HCT116 (cell line): ENCODE data around the gene CDH23. TPM values are rescaled to one million over a fixed set of nuclear protein-coding genes. Genes with fewer than 3 reads are reported as not detected.

Experiments
- ATAC-seq: fragments of 200-7000 bp; cut with Tn5 transposase; 2 replicates; pipeline ENCODE4 v1.9.1; 2020; ENCODE audit warnings: mild to moderate bottlenecking, moderate library complexity
- BruUV-seq: library from RNA; stranded (reverse); fragments of 400-500 nt; replicated peaks from 2 replicates; lab custom pipeline; 2021; lab: Mats Ljungman, UMichigan
- CTCF ChIA-PET: fragments of 300-600 bp; sonication (Branson Sonifier 250); formaldehyde crosslinking; loops from one replicate; lab custom pipeline; 2021; ENCODE audit warnings: antibody characterized with exemption; lab: Charles Lee
- POLR2A ChIA-PET: fragments of 300-600, 350-600 bp; sonication (Branson Sonifier 250); formaldehyde crosslinking; loops from one replicate; lab custom pipeline; 2021; ENCODE audit warnings: antibody characterized with exemption; lab: Charles Lee
- RAD21 ChIA-PET, 2 experiments: fragments of 300-600 bp; sonication (Branson Sonifier 250); formaldehyde crosslinking; loops; one replicate each; lab custom pipeline; 2023; ENCODE audit warnings: low total read pairs in 2 of 2; ENCODE audit not compliant: uncharacterized antibody in 2 of 2, unreplicated experiment in 2 of 2, low non-redundant PET in 1 of 2; lab: Charles Lee
- DNase-seq: peaks from one replicate; pipeline ENCODE4 v3.0.0-alpha.2; 2010; ENCODE audit warnings: low read depth, low spot score
- H2AFZ ChIP-seq: fragments of 200-600 bp; shearing (Covaris generic), sonication (generic); 2 replicates; pipeline ENCODE4 v1.6.1; 2017; ENCODE audit warnings: low read depth, mixed run types, mixed read lengths, antibody characterized with exemption, low read length; ENCODE audit not compliant: poor library complexity, severe bottlenecking
- H3K27ac ChIP-seq: 2 replicates; pipeline ENCODE4 v1.5.1; 2012; ENCODE audit warnings: low read depth, low read length
- H3K27me3 ChIP-seq: fragments of 200-600 bp; sonication (generic); 2 replicates; pipeline ENCODE4 v1.6.1; 2016; ENCODE audit warnings: mixed run types, low read length, mixed read lengths; ENCODE audit not compliant: insufficient read depth
- H3K36me3 ChIP-seq, 2 experiments: fragments of 200-500 bp in 1 of 2; fragments of 200-600 bp in 1 of 2; sonication (Bioruptor generic) in 1 of 2; sonication (generic) in 1 of 2; 2 replicates each; pipeline versions ENCODE4 v1.5.1 to v1.6.1; 2014 to 2016; ENCODE audit warnings: low read length in 2 of 2, inconsistent platforms in 1 of 2, mixed read lengths in 1 of 2, mixed run types in 1 of 2; ENCODE audit not compliant: insufficient read depth in 2 of 2, control insufficient read depth in 1 of 2
- H3K4me1 ChIP-seq, 2 experiments: fragments of 200-600 bp in 1 of 2; sonication (generic) in 1 of 2; 2 replicates each; pipeline versions ENCODE4 v1.5.1 to v1.6.1; 2012 to 2017; ENCODE audit warnings: low read length in 2 of 2, inconsistent platforms in 1 of 2, mild to moderate bottlenecking in 1 of 2, mixed read lengths in 1 of 2, mixed run types in 1 of 2, moderate library complexity in 1 of 2; ENCODE audit not compliant: insufficient read depth in 2 of 2, control insufficient read depth in 1 of 2
- H3K4me2 ChIP-seq: fragments of 200-600 bp; sonication (generic); 2 replicates; pipeline ENCODE4 v1.6.1; 2017; ENCODE audit warnings: mixed run types, low read length, mixed read lengths
- H3K4me3 ChIP-seq, 2 experiments: fragments of 200-600 bp in 1 of 2; sonication (generic) in 1 of 2; replicated peaks in 1 of 2; 2 replicates each; pipeline ENCODE4 v1.5.1; 2011 to 2016; ENCODE audit warnings: low read length in 2 of 2, control low read depth in 1 of 2, low read depth in 1 of 2, mild to moderate bottlenecking in 1 of 2, mixed read lengths in 1 of 2, mixed run types in 1 of 2
- H3K79me2 ChIP-seq: fragments of 200-600 bp; sonication (generic); 2 replicates; pipeline ENCODE4 v1.6.1; 2017; ENCODE audit warnings: mild to moderate bottlenecking, mixed run types, low read length, moderate library complexity, mixed read lengths; ENCODE audit not compliant: insufficient read depth
- H3K9ac ChIP-seq: fragments of 200-600 bp; sonication (generic); 2 replicates; pipeline ENCODE4 v1.6.1; 2016; ENCODE audit warnings: low read length, mixed read lengths
- H3K9me2 ChIP-seq: fragments of 200-600 bp; sonication (generic), shearing (Covaris generic); 2 replicates; pipeline ENCODE4 v1.6.1; 2017; ENCODE audit warnings: mixed run types, mild to moderate bottlenecking, moderate library complexity; ENCODE audit not compliant: insufficient read depth
- H3K9me3 ChIP-seq, 2 experiments: fragments of 200-500 bp in 1 of 2; fragments of 200-600 bp in 1 of 2; sonication (Bioruptor generic) in 1 of 2; sonication (generic) in 1 of 2; 2 replicates each; pipeline ENCODE4 v1.6.1; 2014 to 2017; ENCODE audit warnings: low read length in 2 of 2, mixed read lengths in 2 of 2, inconsistent platforms in 1 of 2, low read depth in 1 of 2, mild to moderate bottlenecking in 1 of 2, mixed run types in 1 of 2, moderate library complexity in 1 of 2; ENCODE audit not compliant: control insufficient read depth in 1 of 2, insufficient read depth in 1 of 2
- H4K20me1 ChIP-seq: fragments of 200-600 bp; sonication (generic), shearing (Covaris generic); 2 replicates; pipeline ENCODE4 v1.6.1; 2017; ENCODE audit warnings: mixed run types, mild to moderate bottlenecking, moderate library complexity; ENCODE audit not compliant: insufficient read depth
- ATF3 ChIP-seq: IDR thresholded peaks from 2 replicates; pipeline ENCODE4 v1.6.1; 2012
- CBX3 ChIP-seq: IDR thresholded peaks from 2 replicates; pipeline ENCODE4 v1.6.1; 2012; ENCODE audit warnings: low read depth
- EGR1 ChIP-seq: IDR thresholded peaks from 2 replicates; pipeline ENCODE4 v1.6.1; 2012; ENCODE audit warnings: low read depth
- ELF1 ChIP-seq: IDR thresholded peaks from 2 replicates; pipeline ENCODE4 v1.6.1; 2012; ENCODE audit warnings: low read depth, borderline replicate concordance
- EZH2 ChIP-seq: fragments of 200-600 bp; sonication (generic); IDR thresholded peaks from 2 replicates; pipeline ENCODE4 v1.6.1; 2017; ENCODE audit warnings: antibody characterized with exemption, mixed run types
- FOSL1 ChIP-seq: IDR thresholded peaks from 2 replicates; pipeline ENCODE4 v1.6.1; 2012; ENCODE audit warnings: low read depth
- JUND ChIP-seq: IDR thresholded peaks from 2 replicates; pipeline ENCODE4 v1.6.1; 2012
- POLR2A ChIP-seq: IDR thresholded peaks from 2 replicates; pipeline ENCODE4 v1.7.0; 2011; ENCODE audit warnings: borderline replicate concordance; ENCODE audit not compliant: insufficient read depth, insufficient read length; ENCODE audit errors: extremely low read depth
- RAD21 ChIP-seq: IDR thresholded peaks from 2 replicates; pipeline ENCODE4 v1.6.1; 2012; ENCODE audit warnings: low read depth, mild to moderate bottlenecking
- SIN3A ChIP-seq: IDR thresholded peaks from 2 replicates; pipeline ENCODE4 v1.6.1; 2012; ENCODE audit warnings: low read depth
- SP1 ChIP-seq: IDR thresholded peaks from 2 replicates; pipeline ENCODE4 v1.6.1; 2012; ENCODE audit warnings: low read depth
- SRF ChIP-seq: IDR thresholded peaks from 2 replicates; pipeline ENCODE4 v1.6.1; 2012; ENCODE audit warnings: low read depth
- YY1 ChIP-seq: IDR thresholded peaks from 2 replicates; pipeline ENCODE4 v1.6.1; 2011; ENCODE audit warnings: low read length, low read depth, moderate library complexity, mild to moderate bottlenecking; ENCODE audit not compliant: insufficient replicate concordance; ENCODE audit errors: extremely low read depth
- ZFX ChIP-seq: fragments of 450-650 bp; IDR thresholded peaks from 2 replicates; pipeline ENCODE4 v1.6.1; 2017
- intact Hi-C: fragments of 100-400 bp; cut with micrococcal nuclease; formaldehyde crosslinking; loops from 2 replicates; pipeline ENCODE4 v1.10.0; 2022
- total RNA-seq: library from RNA; stranded (reverse); gene quantifications from one replicate; pipeline ENCODE4 v1.2.1, GENCODE V29; 2021; ENCODE audit not compliant: unreplicated experiment
- TF ChIP-seq, protein P1 (sequence below): IDR thresholded peaks from 2 replicates; pipeline ENCODE4 v1.6.1; 2012
- TF ChIP-seq, protein P2 (sequence below): IDR thresholded peaks from 2 replicates; pipeline ENCODE4 v1.6.1; 2011; ENCODE audit warnings: mild to moderate bottlenecking, low read length, moderate library complexity; ENCODE audit not compliant: insufficient replicate concordance; ENCODE audit errors: extremely low read depth

Gene CDH23
- total RNA-seq, 1 experiment from 2014 or later = not detected

DNA sequence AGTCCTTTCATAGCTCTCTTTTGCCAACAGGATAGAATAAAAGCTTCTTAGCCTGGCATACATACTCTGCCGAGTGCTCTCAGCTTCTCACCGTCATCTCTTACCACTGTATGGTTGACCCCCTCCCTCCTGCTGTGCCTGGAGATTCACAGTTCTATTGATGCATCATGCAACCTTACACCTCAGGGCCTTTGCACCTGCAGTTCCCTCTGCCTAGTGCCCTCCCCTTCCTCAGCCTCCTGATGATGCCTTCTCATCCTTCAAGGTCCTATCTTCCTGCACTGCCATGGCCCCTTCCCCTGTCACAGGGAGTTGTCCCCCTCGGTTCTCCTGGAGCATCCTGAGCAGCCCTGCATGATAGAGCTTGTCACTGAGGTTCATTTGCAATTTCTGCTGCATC is 81.5 kb downstream of the CDH23 start:
- H3K36me3 ChIP-seq = no peaks in the 10 kb centered on the region
- no peak overlapping the region for H3K4me3 ChIP-seq
- CTCF ChIA-PET = no interaction called here
- no peaks in the 10 kb centered on the region for H3K9me3 ChIP-seq
- no peak overlapping the region for H3K4me2 ChIP-seq
- POLR2A ChIA-PET = no interaction called here
- H3K79me2 ChIP-seq = no peaks in the 10 kb centered on the region
- RAD21 ChIA-PET = no interaction called here
- no peaks in the 10 kb centered on the region for H3K9me2 ChIP-seq
- ATAC-seq (no peak), DNase-seq (no peak)
- H3K9ac ChIP-seq = no peak overlapping the region
- H2AFZ ChIP-seq = no peak overlapping the region
- H3K4me1 ChIP-seq = no peaks in the 10 kb centered on the region
- intact Hi-C loops = no loop called here
- H3K27me3 ChIP-seq = peaks cover 22% of the 10 kb centered on the region
- BruUV-seq = no TSS peak
- H3K27ac ChIP-seq = no peak overlapping the region
- H4K20me1 ChIP-seq = no peaks in the 10 kb centered on the region
- TF ChIP-seq SP1 (no peak), YY1 (no peak), EZH2 (no peak), FOSL1 (no peak), JUND (no peak), SIN3A (no peak), SRF (no peak)

GRCh38 chr10:71478813-71479365 is 82.2 kb downstream of the CDH23 start:
- no peaks in the 10 kb centered on the region for H3K79me2 ChIP-seq
- ATAC-seq = no peak
- no peak overlapping the region for H3K4me3 ChIP-seq
- no peaks in the 10 kb centered on the region for H3K4me1 ChIP-seq
- CTCF ChIA-PET = no interaction called here
- no peaks in the 10 kb centered on the region for H3K9me2 ChIP-seq
- DNase-seq = no peak
- H3K36me3 ChIP-seq = no peaks in the 10 kb centered on the region
- no peak overlapping the region for H3K27ac ChIP-seq
- TF ChIP-seq RAD21 (no peak), EGR1 (no peak), ATF3 (no peak), ZFX (no peak), SP1 (no peak), CBX3 (no peak), ELF1 (no peak), SIN3A (no peak), POLR2A (no peak)
- TF ChIP-seq, protein P1, sequence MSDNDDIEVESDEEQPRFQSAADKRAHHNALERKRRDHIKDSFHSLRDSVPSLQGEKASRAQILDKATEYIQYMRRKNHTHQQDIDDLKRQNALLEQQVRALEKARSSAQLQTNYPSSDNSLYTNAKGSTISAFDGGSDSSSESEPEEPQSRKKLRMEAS = no peak
- TF ChIP-seq, protein P2, sequence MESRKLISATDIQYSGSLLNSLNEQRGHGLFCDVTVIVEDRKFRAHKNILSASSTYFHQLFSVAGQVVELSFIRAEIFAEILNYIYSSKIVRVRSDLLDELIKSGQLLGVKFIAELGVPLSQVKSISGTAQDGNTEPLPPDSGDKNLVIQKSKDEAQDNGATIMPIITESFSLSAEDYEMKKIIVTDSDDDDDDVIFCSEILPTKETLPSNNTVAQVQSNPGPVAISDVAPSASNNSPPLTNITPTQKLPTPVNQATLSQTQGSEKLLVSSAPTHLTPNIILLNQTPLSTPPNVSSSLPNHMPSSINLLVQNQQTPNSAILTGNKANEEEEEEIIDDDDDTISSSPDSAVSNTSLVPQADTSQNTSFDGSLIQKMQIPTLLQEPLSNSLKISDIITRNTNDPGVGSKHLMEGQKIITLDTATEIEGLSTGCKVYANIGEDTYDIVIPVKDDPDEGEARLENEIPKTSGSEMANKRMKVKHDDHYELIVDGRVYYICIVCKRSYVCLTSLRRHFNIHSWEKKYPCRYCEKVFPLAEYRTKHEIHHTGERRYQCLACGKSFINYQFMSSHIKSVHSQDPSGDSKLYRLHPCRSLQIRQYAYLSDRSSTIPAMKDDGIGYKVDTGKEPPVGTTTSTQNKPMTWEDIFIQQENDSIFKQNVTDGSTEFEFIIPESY = no peak
- H3K27me3 ChIP-seq = peaks cover 26% of the 10 kb centered on the region
- RAD21 ChIA-PET = no interaction called here
- intact Hi-C loops = no loop called here
- H3K4me2 ChIP-seq = no peak overlapping the region
- no TSS peak for BruUV-seq
- H4K20me1 ChIP-seq = no peaks in the 10 kb centered on the region
- no peak overlapping the region for H3K9ac ChIP-seq
- H2AFZ ChIP-seq = no peak overlapping the region
- POLR2A ChIA-PET = no interaction called here
- H3K9me3 ChIP-seq = no peaks in the 10 kb centered on the region
